ENCODE measurements around the gene C12orf75. TPM values are rescaled to one million over a fixed set of nuclear protein-coding genes. Genes with fewer than 3 reads are reported as not detected.

The C12orf75 gene
- total and polyA plus RNA-seq, 2 of the 13 experiments (the other 11 are each of a cell fraction or from before 2014, with no cell fraction given) = 16.1 to 19.8 TPM

DNA sequence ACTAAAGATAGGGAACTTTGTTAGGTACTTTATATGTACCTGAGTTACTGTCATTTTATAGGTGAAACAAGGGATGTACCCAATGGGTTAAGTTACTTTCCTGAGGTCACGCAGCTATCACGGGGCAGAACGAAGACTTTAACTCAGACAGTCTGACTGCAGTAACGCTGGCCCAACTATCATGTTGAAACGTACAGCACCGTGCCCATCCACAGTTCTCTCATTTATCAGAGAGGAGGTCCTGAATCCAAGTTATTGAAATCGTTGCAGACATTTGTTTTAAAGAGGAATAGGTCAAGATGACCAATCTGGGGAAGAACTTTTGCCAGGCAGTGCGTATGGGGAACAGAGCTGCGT is 587 bp upstream of the C12orf75 start:
- Histone ChIP-seq H3K9ac (ENCODE audit: insufficient read depth, low read depth, low read length) (0 out of 2 replicates have a peak overlapping the region, but pooled peaks have one; percentile 22), H4K20me1 (ENCODE audit: insufficient read depth, low read length) (no peaks in the 10 kb centered on the region), H3K36me3 (replicated peaks in 1 of 2; ENCODE audit: control insufficient read depth in 1 of 2, insufficient read depth in 2 of 2, low read length in 2 of 2) (no peaks in the 10 kb centered on the region), H3K27ac (ENCODE audit: extremely low read length, insufficient read depth, low read length) (no peak overlapping the region), H2AFZ (ENCODE audit: low read length) (peak overlapping the region; percentile 86), H3K4me1 (ENCODE audit: insufficient read depth, low read length) (peaks cover 18% of the 10 kb centered on the region), H3K9me3 (ENCODE audit: low read length) (no peaks in the 10 kb centered on the region), H3K4me2 (ENCODE audit: low read depth, low read length) (peak overlapping the region; percentile 95), H3K4me3 (replicated peaks in 1 of 3; ENCODE audit: insufficient read depth in 1 of 3, low read depth in 2 of 3, low read length in 3 of 3) (peak overlapping the region; percentile 41 to 81 (median 54); a peak in 5 of 6 replicates), H3K27me3 (ENCODE audit: control insufficient read depth in 1 of 2, insufficient read depth in 2 of 2, low read length in 2 of 2) (no peaks in the 10 kb centered on the region), H3K79me2 (ENCODE audit: insufficient read depth, low read length) (no peaks in the 10 kb centered on the region)
- TF ChIP-seq NAIF1 (CRISPR knock-in tag; IDR thresholded peaks at IDR 0.05; ENCODE audit: borderline replicate concordance) (no peak), HNRNPLL (IDR thresholded peaks at IDR 0.05; ENCODE audit: low read depth, low read length, poor library complexity, severe bottlenecking) (no peak), NFIC (IDR thresholded peaks at IDR 0.05; ENCODE audit: low read length) (no peak), KDM1A (CRISPR knock-in tag; IDR thresholded peaks at IDR 0.05) (no peak), ZNF615 (CRISPR knock-in tag; IDR thresholded peaks at IDR 0.05; ENCODE audit: borderline replicate concordance) (no peak)
- no peak for DNase-seq (ENCODE audit: low spot score)
- intact Hi-C loops (cut with micrococcal nuclease; ENCODE audit: unreplicated experiment) (loop anchor here (5.0 kb wide), 1 partner anchor 98 kb away; no protein-coding TSS in a partner anchor), in situ Hi-C loops (cut with HindIII; ENCODE audit: extremely low pct_ligation_motif_present, low pct_unique_long_range_greater_than_20kb) (no loop called here)
- ChIA-PET CTCF (ENCODE audit: low intra/inter-chr PET ratio, low total read pairs) (no interaction called here), POLR2A (interaction anchor here (1.0 to 2.6 kb wide), 2 partner anchors 11 to 94 kb away, joined by 3 to 9 read pairs; partner anchors contain the start of gene APPL2)
- 2% methylated on average over 9 of the region's 9 CpGs for WGBS (ENCODE audit: low lambda C conversion rate)
- no TSS peak for BruUV-seq (replicated peaks)
- no peak for FAIRE-seq
- ATAC-seq = peak; percentile 9; the same call in 1 of the 3 replicates

- ChIA-PET CTCF (ENCODE audit: low intra/inter-chr PET ratio, low total read pairs) (no interaction called here), POLR2A (interaction anchor here (0.9 to 2.6 kb wide), 3 partner anchors 12 to 95 kb away, joined by 3 to 9 read pairs (median 3); partner anchors contain the start of gene APPL2)
- FAIRE-seq (no peak), DNase-seq (ENCODE audit: low spot score) (no peak), ATAC-seq (peak; percentile 59)
- Histone ChIP-seq H3K4me2 (ENCODE audit: low read depth, low read length) (peak overlapping the region; percentile 73), H3K36me3 (replicated peaks in 1 of 2; ENCODE audit: control insufficient read depth in 1 of 2, insufficient read depth in 2 of 2, low read length in 2 of 2) (no peaks in the 10 kb centered on the region), H4K20me1 (ENCODE audit: insufficient read depth, low read length) (no peaks in the 10 kb centered on the region), H3K9me3 (ENCODE audit: low read length) (no peaks in the 10 kb centered on the region), H3K79me2 (ENCODE audit: insufficient read depth, low read length) (no peaks in the 10 kb centered on the region), H3K27ac (ENCODE audit: extremely low read length, insufficient read depth, low read length) (no peak overlapping the region), H3K9ac (ENCODE audit: insufficient read depth, low read depth, low read length) (peak overlapping the region; percentile 56), H3K4me1 (ENCODE audit: insufficient read depth, low read length) (peaks cover 18% of the 10 kb centered on the region), H3K27me3 (ENCODE audit: control insufficient read depth in 1 of 2, insufficient read depth in 2 of 2, low read length in 2 of 2) (no peaks in the 10 kb centered on the region), H2AFZ (ENCODE audit: low read length) (no peak overlapping the region), H3K4me3 (replicated peaks in 1 of 3; ENCODE audit: insufficient read depth in 1 of 3, low read depth in 2 of 3, low read length in 3 of 3) (peak overlapping the region; percentile 73 to 81 (median 81))
- in situ Hi-C loops (cut with HindIII; ENCODE audit: extremely low pct_ligation_motif_present, low pct_unique_long_range_greater_than_20kb) (no loop called here), intact Hi-C loops (cut with micrococcal nuclease; ENCODE audit: unreplicated experiment) (loop anchor here (5.0 kb wide), 1 partner anchor 99 kb away; no protein-coding TSS in a partner anchor)
- no TSS peak for BruUV-seq (replicated peaks)
- TF ChIP-seq ZFX (CRISPR knock-in tag; IDR thresholded peaks at IDR 0.05; ENCODE audit: low read depth) (no peak; the same call in 1 of the 2 replicates), ZNF263 (CRISPR knock-in tag; IDR thresholded peaks at IDR 0.05) (peak; percentile 71)
- WGBS (ENCODE audit: low lambda C conversion rate) = 5% methylated on average over 7 of the region's 46 CpGs
These were observed 677 bp downstream of the C12orf75 start for GRCh38 chr12:105330931-105331804.

Measured in HepG2 (cell line).